Right ventricle myocardium superior (tissue), 1 donor: ENCODE results near the gene IL4I1. TPM values are rescaled to one million over a fixed set of nuclear protein-coding genes. Genes with fewer than 3 reads are reported as not detected.
"Not testable (repeated sequence)": the region's sequence is repeated elsewhere in the genome, so short reads cannot be mapped to it uniquely, and the experiment has no call there.

ENCODE experiments used
- ATAC-seq: fragments of 200-7000 bp; cut with Tn5 transposase; one replicate; pipeline ENCODE4 v1.9.1; 2020; ENCODE audit warnings: mild to moderate bottlenecking; ENCODE audit not compliant: poor library complexity
- DNase-seq: peaks from one replicate; pipeline ENCODE4 v3.0.0-alpha.2; 2020
- intact Hi-C: fragments of 100-400 bp; cut with DNase I; formaldehyde crosslinking; loops from one replicate; pipeline ENCODE4 v1.11.2; 2022
- long read RNA-seq: library from polyadenylated mRNA; unstranded; transcript quantifications from one replicate; pipeline ENCODE4 v2.0.0, GENCODE V29; 2021
- total RNA-seq: library from RNA; stranded (reverse); fragmentation: NEBNext Ultra II Directional; extraction: Animal tissue kit (Norgen Biotek cat#: 25700); gene quantifications from one replicate; pipeline ENCODE4 v1.2.1, GENCODE V29; 2021
- donor health status: DM: no; HTN: yes; CAD: no; lungs with severe emphysema.

IL4I1 gene
- not detected for total RNA-seq
- long read RNA-seq, partial matches to known transcripts, result 0 of 1 reads
- long read RNA-seq, other reads (novel, unspliced or antisense), result 1 of 1 reads

- intact Hi-C loops, result no loop called here
- DNase-seq, result no peak
- ATAC-seq, result peak; percentile 64
Observed at GRCh38 chr19:49896863-49897621, at the start of gene IL4I1. IL4I1 (minus strand) TSS chr19:49896887; CDS start chr19:49896160, 727 bp downstream.

- ATAC-seq (no peak), DNase-seq (no peak)
- intact Hi-C loops, result no loop called here
Observed at GRCh38 chr19:49946415-49946814, 49.7 kb upstream of the IL4I1 start.

- ATAC-seq, DNase-seq, intact Hi-C loops: not testable (repeated sequence)
Observed at GRCh38 chr19:49944567-49944966, 47.9 kb upstream of the IL4I1 start.

GRCh38 chr19:49940482-49940791 is 43.8 kb upstream of the IL4I1 start:
- no peak for ATAC-seq
- intact Hi-C loops, result no loop called here
- no peak for DNase-seq

- intact Hi-C loops, result loop anchor here (5.0 kb wide), 1 partner anchor 42 kb away; no protein-coding TSS in a partner anchor
- no peak for ATAC-seq
- DNase-seq, result no peak
Observed at GRCh38 chr19:49939721-49940481, 43.2 kb upstream of the IL4I1 start.

- DNase-seq (no peak), ATAC-seq (no peak)
- intact Hi-C loops, result loop anchor here (5.0 kb wide), 1 partner anchor 44 kb away; no protein-coding TSS in a partner anchor
Observed at GRCh38 chr19:49938662-49939061, 42.0 kb upstream of the IL4I1 start.

GRCh38 chr19:49937750-49938381 is 41.2 kb upstream of the IL4I1 start:
- intact Hi-C loops, result loop anchor here (5.0 kb wide), 1 partner anchor 44 kb away; no protein-coding TSS in a partner anchor
- DNase-seq, result peak; percentile 87
- peak; percentile 93 for ATAC-seq

GRCh38 chr19:49936549-49936948 is 39.9 kb upstream of the IL4I1 start:
- ATAC-seq, result no peak
- DNase-seq, result no peak
- intact Hi-C loops, result loop anchor here (5.0 kb wide), 1 partner anchor 46 kb away; no protein-coding TSS in a partner anchor

GRCh38 chr19:49933643-49934042 is 37.0 kb upstream of the IL4I1 start:
- intact Hi-C loops, result no loop called here
- no peak for ATAC-seq
- DNase-seq, result no peak

- ATAC-seq, result no peak
- intact Hi-C loops, result no loop called here
Observed at GRCh38 chr19:49932731-49933131, 36.0 kb upstream of the IL4I1 start.

GRCh38 chr19:49932041-49932451 is 35.4 kb upstream of the IL4I1 start:
- no peak for DNase-seq
- no peak for ATAC-seq
- intact Hi-C loops, result no loop called here

More at GRCh38 chr19:49932731-49933131, 36.0 kb upstream of the IL4I1 start:
- DNase-seq, result no peak

- intact Hi-C loops, result no loop called here
- no peak for DNase-seq
- no peak for ATAC-seq
Observed at GRCh38 chr19:49931293-49932040, 34.8 kb upstream of the IL4I1 start.

GRCh38 chr19:49930483-49931011 is 33.9 kb upstream of the IL4I1 start:
- intact Hi-C loops, result no loop called here
- ATAC-seq (no peak), DNase-seq (peak; percentile 55)

GRCh38 chr19:49929611-49930482 is 33.2 kb upstream of the IL4I1 start:
- ATAC-seq (peak; percentile 92), DNase-seq (peak; percentile 94)
- intact Hi-C loops, result no loop called here

GRCh38 chr19:49929121-49929610 is 32.5 kb upstream of the IL4I1 start, which contains the start of the genes ATF5 and NUP62:
ATF5 (plus strand) TSS chr19:49929205; CDS start chr19:49930851, 1,646 bp downstream.
NUP62 (minus strand) TSS chr19:49929504; CDS start chr19:49909807, 19,697 bp downstream.
- ATAC-seq (peak; percentile 86), DNase-seq (peak; percentile 94)
- intact Hi-C loops, result no loop called here

GRCh38 chr19:49927526-49928264 is 31.0 kb upstream of the IL4I1 start:
- no peak for ATAC-seq
- intact Hi-C loops, result no loop called here
- DNase-seq, result no peak
